ENCODE results near the gene TBXA2R. TPM values are rescaled to one million over a fixed set of nuclear protein-coding genes. Genes with fewer than 3 reads are reported as not detected.
A peak's percentile ranks its signal among the peaks of the same experiment; 100 is the strongest.
"Not testable (repeated sequence)": the region's sequence is repeated elsewhere in the genome, so short reads cannot be mapped to it uniquely, and the experiment has no call there.

The TBXA2R gene
- total RNA-seq, 1 donor from 2014 or later = 1.9 TPM

DNA sequence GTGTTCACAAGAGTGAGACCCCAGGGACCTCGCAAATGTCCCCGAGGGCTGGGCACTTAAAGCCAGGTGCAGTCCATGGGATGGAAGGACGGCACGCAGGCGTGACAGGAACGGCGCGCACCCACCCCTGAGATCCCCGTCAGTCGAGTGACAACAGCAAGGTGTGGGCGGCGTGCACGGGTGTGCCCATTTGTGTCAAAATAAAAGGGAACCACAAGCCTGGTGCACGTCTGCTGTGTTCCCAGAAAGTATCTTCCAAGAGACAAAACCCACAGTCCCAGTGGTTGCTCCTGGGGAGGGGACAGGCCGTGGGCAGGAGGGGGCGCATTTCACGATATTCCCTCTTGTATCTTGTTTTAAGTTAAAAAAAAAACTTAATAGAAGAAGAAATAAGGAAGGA, 35.6 kb upstream of the TBXA2R start:
- intact Hi-C loops (cut with DNase I) = no loop called here
- no peak for DNase-seq (ENCODE audit: low spot score)

DNA sequence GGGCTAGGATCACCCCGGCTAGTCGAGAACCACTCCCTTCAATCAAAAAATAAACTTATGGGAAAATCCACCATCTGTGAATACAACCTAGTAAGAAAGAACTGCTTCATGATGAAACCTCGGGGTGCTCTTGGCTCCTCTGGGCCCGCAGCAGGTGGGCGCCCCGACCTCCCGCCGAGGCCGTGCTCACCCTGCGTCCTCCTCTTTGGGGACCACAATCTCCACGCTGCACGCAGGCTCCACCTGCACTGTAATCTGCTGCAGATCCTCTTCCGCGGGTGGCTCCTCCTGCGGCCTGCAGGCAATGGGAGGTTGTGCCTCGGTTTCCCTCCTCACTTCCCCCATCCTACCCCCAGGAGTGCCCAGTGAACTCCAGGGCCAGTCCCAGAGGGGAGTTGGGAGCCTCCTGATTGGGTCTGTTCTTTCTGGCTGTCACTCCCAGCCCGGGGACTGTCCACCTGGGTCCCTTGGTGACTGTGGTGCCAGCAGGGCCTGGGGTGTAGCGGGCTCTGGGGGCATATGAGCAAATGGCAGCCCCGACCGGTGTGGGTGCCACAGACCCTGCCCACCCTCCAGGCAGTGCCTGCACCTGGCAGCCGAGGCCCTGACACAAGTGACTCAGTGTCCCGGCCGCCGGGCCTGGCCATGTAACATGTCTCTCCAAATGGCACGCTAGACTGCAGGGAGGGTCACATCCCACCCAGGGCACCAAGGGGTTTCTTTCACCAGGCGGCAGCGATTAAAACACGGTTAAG, 35.0 kb upstream of the TBXA2R start:
- intact Hi-C loops (cut with DNase I) = no loop called here
- DNase-seq (ENCODE audit: low spot score) = no peak

DNA sequence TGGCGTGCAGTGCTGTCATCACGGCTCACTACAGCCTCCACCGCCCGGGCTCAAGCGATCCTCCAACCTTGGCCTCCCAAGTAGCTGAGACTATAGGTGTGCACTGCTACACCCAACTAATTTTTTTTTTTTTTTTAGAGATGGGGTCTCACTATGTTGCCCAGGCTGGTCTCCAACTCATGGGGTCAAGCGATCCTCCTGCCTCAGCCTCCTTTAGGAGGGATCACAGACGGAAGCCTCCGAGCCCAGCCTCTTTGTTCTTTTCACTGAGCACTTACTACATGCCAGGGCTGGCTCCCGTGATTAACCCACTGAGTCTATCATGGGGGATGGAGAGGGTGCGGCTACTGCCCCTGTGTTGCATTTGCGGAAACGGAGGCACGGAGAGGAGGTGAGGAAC, 32.8 kb upstream of the TBXA2R start:
- DNase-seq (ENCODE audit: low spot score) = no peak
- intact Hi-C loops (cut with DNase I) = no loop called here

- no peak for DNase-seq (ENCODE audit: low spot score)
These were observed 31.8 kb upstream of the TBXA2R start for GRCh38 chr19:3638208-3639193.

GRCh38 chr19:3637621-3638020, 30.9 kb upstream of the TBXA2R start:
- intact Hi-C loops (cut with DNase I) = no loop called here
- DNase-seq (ENCODE audit: low spot score) = no peak

More at GRCh38 chr19:3638208-3639193, 31.8 kb upstream of the TBXA2R start:
- intact Hi-C loops (cut with DNase I) = no loop called here

DNA sequence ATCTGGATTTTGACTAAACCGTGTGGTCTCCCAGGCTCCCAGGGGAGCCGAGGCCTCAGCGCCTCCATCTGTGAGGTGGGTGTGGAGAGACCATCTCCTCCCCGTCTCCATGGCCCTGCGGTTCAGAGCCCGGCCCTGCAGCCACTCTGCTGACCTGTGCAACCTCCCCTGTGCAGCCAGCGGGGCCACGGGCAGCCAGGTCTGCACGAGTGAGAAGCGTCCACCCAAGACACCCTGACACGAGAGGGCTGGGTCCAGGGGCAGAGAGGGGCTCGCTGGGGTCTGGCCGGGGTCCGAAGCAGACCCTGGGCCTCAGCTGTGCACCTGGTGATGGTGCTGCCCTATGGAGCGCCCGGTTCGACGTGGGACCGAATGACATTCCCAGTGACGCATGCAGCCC, 30.3 kb upstream of the TBXA2R start:
- intact Hi-C loops (cut with DNase I) = no loop called here
- DNase-seq (ENCODE audit: low spot score) = no peak

DNA sequence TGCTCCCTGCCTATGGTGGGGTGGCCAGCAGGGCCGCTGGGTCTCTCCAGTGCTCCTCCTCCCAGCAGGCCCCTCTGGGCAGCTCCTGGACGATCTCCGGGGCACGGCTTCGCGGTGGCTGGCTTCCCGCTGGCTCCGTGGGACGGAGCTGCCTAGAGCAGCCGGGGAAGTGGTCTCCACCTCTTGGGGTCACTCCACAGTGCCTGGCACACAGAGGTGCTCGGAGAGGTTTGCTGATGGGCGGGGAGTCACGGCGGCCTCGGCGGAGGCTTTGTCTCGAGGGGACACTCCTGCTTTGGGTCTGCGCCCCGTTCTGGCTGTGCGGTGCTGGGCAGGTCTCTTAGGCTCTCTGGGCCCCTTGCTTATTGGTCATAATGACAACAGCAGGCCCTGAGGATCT, 29.8 kb upstream of the TBXA2R start:
- no peak for DNase-seq (ENCODE audit: low spot score)
- intact Hi-C loops (cut with DNase I) = no loop called here

DNA sequence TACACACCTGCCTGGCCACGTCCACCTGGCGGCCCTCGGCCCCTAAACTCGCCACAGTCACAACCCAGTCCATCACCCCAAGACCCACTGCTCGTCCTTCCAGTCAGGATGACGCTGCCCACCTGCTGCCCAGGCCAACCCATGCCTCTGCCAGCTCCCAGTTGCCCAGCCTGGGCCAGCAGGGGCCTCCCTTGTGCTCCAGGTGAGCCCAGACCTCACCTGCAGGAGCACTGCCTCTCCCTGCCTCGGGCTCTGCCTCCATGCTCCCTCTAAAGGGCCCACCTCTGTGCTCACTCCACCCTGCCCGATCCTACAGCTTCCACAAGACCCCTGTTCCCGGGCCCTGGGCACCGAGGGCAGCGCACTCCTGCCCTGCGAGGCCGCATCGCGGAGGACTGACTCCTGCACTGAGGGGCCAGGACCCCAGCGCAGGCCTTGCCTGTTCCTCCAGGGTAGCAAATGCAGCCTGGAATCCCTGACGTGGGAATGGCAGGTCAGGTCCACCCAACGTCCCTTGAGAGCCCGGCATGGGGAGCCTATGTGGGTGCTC, 27.9 kb upstream of the TBXA2R start:
- no peak for DNase-seq (ENCODE audit: low spot score)
- intact Hi-C loops (cut with DNase I) = no loop called here

DNA sequence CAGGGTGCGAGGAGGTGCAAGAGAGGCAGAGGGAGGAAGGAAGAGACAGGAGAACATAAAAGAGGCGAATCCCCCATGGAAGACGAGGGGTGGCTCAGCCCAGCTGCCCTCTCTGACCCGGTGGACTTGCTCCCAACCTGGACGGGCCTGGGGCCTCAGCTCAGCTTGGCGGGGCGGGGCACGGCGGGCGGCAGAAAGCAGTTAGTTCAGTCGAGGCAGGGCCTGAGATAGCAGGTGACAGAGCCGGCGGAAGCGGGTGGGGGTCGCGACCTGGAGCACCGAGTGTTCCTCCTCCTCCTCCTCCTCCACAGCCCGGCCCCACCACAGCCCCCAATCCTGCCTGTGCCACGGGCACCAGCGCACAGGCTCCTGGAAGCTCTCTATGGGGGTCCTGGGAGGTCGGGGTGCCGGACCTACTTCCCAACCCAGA, 26.9 kb upstream of the TBXA2R start:
- intact Hi-C loops (cut with DNase I) = no loop called here
- no peak for DNase-seq (ENCODE audit: low spot score)

GRCh38 chr19:3632739-3633558, 26.3 kb upstream of the TBXA2R start:
- no peak for DNase-seq (ENCODE audit: low spot score)
- intact Hi-C loops (cut with DNase I) = no loop called here

DNA sequence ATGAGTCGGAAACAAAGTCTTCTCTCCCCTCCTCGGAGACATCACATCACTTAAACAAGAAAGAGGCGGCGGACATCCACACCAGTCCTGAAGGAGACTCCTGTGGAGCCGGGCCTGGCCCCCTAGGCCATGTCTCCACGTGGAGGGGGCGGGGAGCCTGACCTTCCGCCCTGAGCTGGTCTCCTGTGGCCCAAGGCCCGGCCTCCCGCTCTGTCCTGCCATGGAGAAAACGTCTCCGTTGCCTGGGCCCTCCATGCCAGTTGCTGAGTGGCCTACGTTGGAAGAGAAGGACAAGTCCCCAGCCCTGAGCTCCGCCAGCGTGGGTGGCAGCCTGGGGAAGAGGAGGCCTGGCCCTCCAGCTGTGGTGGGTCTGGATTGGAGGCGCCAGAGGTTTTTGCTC, 25.4 kb upstream of the TBXA2R start:
- intact Hi-C loops (cut with DNase I) = no loop called here
- DNase-seq (ENCODE audit: low spot score) = no peak

DNA sequence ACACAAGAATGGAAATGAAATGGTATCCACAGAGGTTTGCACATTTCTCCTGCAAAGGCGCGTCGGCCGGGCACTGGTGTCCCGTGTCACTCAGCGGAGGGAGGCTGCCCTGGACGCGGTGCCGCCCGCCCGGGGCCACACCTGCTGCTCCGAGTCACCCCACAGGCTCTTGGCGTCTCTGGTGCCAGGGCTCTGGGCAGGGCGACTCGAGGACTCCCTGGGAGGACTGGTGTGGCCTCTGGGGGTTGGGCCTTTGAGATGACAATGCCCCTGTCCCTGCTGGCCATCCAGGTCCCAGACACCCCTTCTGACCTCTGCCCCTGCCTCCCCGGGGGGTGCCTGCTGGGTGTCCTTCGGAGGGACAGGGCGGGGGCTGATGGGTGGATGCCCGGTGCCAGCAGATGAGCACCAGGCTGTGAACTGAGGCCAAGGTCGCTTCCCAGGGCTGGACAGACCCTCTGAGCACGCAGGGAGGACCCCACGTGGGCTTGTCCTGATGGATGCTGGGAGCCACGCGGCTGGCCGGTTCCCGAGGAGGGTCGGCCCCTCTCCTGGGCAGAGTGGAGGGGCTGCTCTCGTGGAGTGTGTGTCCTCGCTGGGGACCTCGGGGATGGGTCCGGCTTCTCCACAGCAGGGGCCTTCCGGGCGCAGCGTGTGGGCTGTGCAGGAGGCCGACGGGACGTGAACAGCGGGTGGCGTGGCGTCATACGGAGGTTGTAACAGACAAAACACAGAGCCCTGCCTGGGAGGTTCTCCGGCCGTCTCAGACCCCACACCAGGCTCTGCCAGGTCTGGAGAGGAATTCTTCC, 24.6 kb upstream of the TBXA2R start:
- intact Hi-C loops (cut with DNase I) = no loop called here
- DNase-seq (ENCODE audit: low spot score) = no peak

DNA sequence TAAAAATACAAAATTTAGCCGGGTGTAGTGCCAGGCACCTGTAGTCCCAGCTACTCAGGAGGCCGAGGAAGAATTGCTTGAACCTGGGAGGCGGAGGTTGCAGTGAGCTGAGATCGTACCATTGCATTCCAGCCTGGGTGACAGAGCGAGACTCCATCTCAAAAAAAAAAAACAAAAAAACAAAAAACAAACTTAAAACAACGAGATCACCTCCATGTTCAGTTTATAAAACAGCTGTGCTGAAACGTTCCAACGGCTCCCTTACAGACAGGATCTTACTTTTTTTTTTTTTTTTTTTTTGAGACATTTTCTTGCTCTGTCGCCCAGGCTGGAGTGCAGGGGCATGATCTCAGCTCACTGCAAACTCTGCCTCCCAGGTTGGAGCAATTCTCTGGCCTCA, 22.1 kb upstream of the TBXA2R start:
- DNase-seq (ENCODE audit: low spot score); intact Hi-C loops (cut with DNase I): not testable (repeated sequence)

GRCh38 chr19:3627351-3627723, 20.7 kb upstream of the TBXA2R start:
- intact Hi-C loops (cut with DNase I) = no loop called here
- no peak for DNase-seq (ENCODE audit: low spot score)

GRCh38 chr19:3626473-3627350, 20.0 kb upstream of the TBXA2R start, which contains the start of gene CACTIN:
Gene CACTIN, minus strand, starts transcription at chr19:3626790. Its CDS starts 28 bp downstream, at chr19:3626762.
- intact Hi-C loops (cut with DNase I) = no loop called here
- peak; percentile 99 for DNase-seq (ENCODE audit: low spot score)

- intact Hi-C loops (cut with DNase I) = no loop called here
- DNase-seq (ENCODE audit: low spot score) = no peak
These were observed 19.4 kb upstream of the TBXA2R start for GRCh38 chr19:3625996-3626472.

- no peak for DNase-seq (ENCODE audit: low spot score)
- intact Hi-C loops (cut with DNase I) = no loop called here
These were observed 17.0 kb upstream of the TBXA2R start for GRCh38 chr19:3623716-3624115.

DNA sequence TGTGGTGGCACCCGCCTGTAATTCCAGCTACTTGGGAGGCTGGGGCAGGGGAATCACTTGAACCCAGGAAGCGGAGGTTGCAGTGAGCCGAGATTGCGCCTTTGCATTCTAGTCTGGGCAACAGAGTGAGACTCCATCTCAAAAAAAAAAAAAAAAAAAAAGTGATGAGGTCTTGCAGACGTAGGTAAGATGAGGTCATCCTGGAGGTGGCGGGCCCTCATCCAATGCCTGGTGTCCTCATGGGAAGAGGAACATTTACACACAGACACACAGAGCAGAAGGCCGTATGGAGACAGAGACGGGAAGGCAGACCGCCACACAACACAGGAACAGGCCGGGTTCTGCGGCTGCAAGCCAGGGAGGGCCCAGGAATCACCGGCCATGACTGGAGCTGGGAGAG, 15.5 kb upstream of the TBXA2R start:
- DNase-seq (ENCODE audit: low spot score) = no peak
- intact Hi-C loops (cut with DNase I) = no loop called here

Data from cardiac septum (tissue), 1 donor.